HG03439 (cell line): Measurements from ENCODE around the gene MCCC1.
"Not testable (repeated sequence)": the region's sequence is repeated elsewhere in the genome, so short reads cannot be mapped to it uniquely, and the experiment has no call there.

ENCODE experiments used
- ATAC-seq: cut with Tn5 transposase; IDR thresholded peaks from one replicate; pipeline ENCODE4 v1.9.1; 2021; ENCODE audit warnings: mild to moderate bottlenecking, moderate library complexity; ENCODE audit not compliant: unreplicated experiment

MCCC1 gene

DNA sequence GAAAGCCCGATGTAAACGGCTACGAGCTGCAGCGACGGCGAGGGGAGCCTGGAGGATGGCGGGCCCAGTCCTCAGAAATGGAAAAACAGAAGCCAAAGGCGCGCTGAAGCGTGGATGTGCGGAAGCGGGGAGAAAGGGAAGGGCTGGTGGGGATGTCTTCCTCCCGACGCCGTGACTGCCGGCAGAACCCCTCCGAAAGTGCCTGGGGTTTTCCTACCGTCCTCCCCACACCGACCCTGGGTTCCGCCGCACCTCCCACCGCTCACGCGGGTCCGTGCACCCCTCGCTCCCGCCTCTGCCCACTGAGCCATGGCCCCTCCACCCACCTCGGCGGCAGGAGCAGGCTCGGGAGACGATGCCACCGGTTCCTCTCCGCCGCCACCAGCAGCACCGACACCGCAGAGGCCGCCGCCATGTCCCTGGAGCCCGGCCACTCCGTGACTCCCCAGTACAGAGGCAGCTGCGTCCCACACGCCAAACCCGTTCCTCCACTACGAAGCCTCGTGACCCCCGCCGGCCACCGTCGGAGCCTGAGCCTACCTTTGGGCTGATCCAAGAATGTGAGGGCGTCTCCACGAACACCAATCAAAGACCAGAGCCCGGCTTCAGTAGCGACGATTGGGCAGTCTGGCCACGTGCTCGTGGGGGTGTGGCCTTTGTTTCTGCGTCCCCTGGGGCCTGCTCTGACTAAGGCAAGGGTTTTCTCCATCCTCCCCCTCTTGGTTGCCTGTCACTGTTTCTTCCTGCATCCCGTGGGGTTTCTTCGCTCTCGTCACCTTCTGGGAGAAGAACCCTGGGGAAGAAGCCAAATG, at the start of gene MCCC1:
Gene MCCC1, minus strand, starts transcription at position 471 of the 812 bp plus-strand sequence. Its CDS starts 56 bp downstream, at position 415.
- ATAC-seq = peak; percentile 99

DNA sequence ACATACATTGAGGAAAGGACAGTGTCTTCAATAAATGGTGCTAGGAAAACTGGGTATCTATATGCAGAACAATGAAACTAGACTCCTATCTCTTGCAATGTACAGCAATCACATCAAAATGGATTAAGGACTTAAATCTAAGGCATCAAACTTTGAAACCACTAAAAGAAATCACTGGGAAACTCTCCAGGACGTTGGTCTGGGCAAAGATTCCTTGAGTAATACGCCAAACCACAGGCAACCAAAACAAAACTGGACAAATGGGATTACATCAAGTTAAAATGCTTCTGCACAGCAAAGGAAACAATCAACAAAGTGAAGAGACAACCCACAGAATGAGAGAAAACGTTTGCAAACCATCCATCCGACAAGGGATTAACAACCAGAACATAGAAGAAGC, 48.8 kb upstream of the MCCC1 start:
- ATAC-seq = no peak

DNA sequence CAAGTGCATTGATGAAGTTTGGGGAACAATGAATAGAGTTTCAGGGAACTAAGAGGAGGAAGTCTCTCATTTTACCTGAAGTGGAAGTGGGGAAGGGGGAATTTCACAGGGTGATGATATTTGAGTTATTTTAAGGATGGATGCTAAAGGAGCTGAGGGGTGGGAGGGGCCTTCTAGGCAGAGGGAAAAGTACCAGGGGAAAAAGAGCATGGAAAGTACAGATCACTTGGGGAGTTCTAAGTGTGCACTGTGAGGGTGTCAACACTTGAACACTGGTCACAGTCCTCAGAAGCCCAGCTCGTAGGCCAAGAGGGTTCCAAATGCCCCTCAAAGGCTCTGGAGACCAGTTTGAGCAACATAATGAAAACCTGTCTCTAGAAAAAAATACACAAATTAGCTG, 45.1 kb upstream of the MCCC1 start:
- no peak for ATAC-seq

DNA sequence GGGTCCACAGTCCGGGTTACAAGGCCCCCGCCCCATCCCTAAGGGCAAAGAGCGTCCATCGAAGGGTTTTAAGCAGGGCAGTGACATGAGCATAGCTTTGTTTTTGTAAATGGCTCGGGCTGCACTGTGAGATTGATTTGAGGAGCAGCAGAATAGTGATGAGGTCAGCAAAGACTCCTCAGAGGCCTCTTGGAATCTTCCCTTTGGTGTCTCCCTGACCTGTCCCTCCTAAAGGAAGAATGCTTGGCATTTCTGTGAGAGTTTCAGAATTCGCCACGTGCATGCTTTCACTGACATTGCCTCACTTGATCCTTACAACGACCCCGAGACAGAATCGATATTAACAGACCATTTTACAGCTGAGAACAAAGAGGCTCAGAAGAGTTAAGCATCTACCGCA, 42.9 kb upstream of the MCCC1 start:
- no peak for ATAC-seq

DNA sequence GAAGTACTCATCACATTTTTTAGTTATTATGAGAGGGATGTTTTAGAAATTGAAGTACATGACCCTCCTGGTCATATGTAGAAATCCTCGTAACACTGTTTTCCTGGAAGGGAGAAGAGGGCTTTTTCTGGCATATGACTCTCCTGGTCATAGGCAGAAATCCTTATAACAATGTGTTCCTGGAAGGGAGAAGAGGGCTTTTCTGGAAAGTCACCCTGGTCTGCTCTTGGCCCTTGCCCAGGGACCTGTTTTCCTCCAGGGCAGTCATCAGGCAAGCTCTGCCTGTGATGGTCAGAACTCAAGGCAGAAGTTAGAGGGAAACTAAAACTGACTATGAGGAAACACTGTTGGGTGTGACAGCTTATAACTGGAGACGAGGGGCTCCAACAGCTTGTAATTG, 35.5 kb upstream of the MCCC1 start:
- no peak for ATAC-seq

DNA sequence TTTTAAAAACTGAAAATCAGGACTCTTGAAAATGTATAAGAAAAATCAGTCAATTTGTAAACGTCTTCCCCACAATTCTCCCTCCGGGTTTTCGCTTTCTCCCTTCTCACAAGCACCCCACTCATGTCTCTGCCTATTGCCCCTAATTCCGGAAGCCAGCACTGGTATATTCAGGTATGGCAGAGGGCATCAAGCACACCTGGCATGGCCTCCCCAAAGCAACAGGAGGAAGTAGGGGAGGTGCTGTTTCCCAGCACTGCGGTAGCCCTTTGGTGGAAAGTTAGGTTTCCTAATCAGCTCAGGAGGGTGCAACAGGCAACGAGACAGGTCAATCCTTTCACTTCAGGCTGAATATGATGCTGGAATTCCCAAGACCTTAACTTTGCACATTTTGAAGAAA, 33.1 kb upstream of the MCCC1 start:
- no peak for ATAC-seq

DNA sequence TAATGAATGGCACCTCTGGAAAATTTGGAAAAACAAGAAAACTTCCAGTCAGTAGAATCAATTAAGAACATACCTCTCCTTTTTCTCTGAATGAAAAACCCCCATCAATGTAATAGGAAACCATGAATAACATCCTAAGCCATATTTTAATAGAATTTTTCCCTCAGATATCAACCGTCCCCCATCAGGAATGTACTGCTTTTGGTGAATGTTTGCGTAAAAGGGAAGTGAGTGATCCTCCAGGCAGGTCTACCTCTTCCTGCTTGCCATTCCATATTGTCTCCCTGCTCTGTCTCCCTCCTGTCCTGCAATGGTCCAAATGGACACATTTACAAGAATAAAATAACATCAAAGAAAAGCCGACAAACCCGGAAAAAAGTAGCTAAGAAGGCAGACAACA, 32.4 kb upstream of the MCCC1 start:
- ATAC-seq = no peak

DNA sequence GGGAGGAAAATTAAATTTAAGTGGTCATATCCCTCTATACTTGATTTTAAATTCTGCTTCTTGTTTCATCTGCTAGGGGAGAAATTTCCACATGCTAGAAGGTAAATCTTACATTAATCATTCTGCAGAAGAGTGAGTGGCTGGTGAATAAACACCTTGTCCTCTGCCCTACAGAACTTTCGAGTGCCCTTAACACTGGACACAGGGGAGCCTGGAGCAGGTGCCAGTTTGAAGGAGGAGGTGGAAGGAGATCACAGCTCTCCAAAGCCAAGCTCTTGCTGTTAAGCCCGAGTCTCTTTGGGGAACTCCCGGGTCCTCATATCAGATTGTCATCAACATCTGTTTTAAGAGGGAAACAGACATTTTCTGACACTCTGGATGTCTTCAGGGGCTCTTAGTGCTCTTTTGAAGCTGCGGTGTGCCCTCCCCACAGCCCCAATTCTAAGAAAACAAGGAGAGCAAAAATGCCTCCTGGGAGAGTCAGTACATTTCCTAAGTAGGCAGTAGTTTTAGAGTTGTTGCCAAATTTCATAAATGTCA, 32.0 kb upstream of the MCCC1 start:
- no peak for ATAC-seq

DNA sequence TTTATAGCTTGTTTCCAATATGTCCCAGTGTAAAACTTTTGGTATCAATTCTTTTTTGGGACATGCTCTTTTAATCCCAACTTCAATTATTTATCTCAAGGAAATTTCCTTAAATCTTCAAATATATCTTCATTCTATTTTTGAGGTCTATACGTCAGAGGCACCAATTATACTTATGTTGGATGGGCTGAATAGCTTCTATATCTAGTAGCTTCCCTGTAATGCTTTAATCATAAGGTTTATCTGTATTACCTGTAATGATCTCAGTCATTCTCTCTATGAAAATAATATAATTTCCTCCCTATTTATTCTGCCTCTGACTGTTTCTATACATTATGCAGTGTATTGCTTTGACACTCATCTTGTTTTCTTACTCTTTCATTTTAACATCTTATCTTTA, 29.9 kb upstream of the MCCC1 start:
- ATAC-seq = no peak

DNA sequence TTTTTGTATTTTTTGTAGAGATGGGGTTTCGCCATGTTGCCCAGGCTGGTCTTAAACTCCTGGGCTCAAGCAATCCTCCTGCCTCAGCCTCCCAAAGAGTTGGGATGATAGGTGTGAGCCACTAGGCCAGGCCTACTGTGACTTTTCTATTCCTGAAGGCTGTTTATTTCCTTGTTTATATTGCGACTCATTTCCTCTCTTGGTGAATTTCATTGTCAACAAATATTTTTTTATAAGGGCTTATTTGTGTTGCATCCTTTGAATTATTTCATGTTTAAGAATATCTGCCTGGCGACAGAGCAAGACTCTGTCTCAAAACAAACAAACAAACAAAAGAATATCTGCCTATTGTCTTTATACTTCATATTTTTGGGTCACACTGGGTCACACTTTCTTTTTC, 29.4 kb upstream of the MCCC1 start:
- no peak for ATAC-seq

DNA sequence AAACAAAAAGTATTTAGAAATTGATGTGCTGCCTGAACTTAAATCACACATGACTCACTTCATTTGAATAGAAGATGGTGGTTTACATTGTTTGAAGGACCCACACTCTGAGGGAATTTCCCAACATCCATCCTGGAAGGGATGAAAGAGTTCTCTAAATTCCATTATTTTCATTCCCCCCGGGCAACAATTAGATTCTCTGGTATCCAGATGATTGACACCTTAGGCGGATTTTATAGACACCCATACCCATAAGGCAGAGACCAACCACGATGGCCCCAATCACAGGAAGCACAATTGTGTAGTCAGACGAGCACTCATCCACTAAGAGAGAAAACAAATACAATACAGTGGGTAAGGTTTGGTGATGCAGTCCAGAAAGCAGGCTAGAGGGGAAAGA, 24.6 kb upstream of the MCCC1 start:
- no peak for ATAC-seq

DNA sequence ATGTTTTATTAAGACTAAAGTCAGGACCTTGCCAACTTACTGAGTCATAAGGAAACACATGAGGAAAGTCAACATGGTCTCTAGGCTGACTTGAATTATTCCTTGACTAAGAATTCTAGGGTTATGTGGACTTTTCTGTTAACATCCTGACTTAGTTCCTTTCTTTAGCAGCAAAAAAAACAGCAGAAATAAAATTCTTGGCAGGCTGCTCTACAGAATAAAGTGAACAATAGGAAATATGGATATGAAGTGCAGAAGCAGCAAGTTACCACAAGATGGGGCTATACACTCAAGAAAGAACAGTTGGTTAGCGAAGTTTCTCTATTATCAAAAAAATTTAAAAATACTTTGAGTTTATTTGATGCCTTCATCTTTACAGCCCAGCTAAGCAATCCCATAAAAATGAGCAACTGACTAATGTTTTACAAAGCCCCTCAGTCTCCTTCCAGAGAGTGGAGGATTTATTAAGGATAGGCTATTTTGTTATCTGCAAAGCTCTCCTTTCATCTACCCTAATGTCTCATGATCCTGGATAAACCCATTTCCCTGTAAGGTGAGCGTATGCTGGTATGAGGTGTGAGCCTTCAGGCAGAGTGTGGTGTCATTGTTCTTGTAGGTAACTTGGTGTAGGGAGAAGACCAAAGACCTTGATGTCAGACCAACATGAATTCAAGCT, 23.1 kb upstream of the MCCC1 start:
- no peak for ATAC-seq

DNA sequence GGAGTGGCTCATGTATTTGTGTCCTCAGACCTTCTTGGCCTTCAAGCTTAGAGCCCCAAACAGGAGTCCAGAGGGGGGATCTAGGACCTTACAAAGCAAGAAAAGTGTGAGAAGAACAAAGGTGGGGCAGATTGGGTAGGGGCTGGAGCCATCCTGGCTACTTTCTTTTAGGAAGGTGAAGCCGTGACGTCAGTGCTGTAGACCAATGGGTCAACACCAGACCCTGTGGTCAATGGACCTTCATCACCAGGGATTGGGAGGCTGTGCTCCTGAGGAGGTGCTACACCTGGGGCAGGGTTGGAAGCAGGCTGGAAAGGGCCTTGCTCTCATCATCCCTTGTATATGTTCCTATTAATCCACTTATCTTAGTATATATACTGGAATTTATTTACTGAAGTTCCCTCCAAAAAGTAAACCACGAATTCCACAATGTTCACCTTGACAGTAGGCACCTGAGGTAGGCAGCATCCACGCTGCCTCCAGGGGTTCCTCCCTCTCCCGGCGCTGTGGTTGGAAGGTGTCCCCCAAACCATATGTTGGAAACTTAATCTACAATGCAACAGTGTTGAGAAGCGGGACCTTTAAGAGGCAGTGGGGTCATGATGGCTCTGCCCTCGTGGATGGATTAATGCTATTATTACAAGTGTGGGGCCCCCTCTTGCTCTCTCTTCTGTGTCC, 21.4 kb upstream of the MCCC1 start:
- no peak for ATAC-seq

DNA sequence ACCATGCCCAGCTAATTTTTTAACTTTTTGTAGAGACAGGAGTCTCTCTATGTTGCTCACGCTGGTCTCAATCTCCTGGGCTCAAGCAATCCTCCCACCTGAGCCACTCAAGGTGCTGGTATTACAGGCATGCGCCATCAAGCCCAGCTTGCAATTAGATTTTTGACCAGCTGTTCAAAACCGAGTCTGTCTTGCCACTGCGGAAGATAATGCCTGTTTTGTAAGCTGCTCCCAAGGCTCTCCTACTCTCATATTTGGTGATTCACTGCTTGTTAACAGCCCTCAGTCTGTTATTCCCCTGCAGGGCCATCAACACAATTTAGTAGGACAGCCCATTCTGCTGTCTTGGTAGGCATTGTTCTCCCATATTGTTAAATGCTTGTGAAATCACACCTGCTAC, 17.8 kb upstream of the MCCC1 start:
- no peak for ATAC-seq

DNA sequence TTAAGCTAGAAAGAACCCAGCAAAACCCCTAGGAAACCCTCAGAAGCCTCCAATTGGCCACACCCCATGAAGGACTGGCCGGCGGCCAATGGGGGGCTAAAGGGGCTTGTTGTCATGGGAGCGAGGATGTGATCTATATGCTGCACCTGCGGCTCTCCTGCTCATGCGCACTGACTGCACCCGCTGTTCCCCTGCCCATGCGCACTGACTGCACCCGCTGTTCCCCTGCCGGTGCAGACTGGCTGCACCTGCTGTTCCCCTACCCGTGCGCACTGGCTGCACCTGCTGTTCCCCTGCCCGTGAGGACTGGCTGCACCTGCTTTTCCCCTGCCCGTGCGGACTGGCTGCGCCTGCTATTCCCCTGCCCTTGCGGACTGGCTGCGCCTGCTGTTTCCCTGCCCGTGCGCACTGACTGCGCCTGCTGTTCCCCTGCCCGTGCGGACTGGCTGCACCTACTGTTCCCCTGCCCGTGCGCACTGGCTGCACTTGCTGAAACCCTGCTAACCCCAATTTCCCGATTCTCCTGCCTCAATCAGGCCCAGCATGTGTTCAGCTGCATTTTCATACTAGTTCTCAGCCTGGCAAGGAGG, 16.8 kb upstream of the MCCC1 start:
- peak; percentile 87 for ATAC-seq

DNA sequence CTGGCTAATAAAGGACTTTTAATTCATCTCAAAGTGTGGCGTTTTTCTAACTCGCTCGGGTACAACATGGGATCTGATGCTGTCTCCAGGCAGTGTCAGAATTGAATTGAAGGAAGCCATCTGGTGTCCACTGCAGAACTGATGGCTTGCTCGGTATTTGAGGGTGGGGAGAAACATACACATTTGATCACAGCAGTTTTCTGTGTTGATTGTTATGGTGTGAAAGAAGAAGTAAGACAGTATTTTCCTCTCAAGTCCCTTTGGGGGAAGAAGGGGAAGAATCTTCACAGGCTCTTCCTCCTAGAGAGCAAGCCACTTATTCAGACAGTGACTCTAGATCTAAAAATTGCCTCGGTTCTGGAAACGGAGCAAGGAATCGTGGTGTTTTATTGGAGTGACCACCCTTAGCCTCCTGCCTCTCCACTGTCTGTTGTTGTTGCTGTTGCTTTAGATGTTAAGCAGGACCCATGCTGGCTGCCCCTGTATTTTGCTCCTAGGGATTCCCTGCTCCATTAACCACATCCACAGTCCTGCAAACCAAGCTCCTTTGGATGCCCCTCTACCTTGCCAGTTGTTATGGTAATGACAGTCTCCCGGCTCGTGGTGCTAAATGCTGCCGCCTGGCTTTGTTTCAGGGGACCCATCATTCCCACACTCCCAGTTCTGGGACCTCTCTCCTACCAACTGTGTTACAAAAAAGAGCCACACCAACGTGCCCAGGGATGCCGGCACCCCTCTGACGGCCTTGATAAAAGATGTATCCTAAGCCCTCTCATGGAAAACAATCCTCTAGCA, 15.3 kb upstream of the MCCC1 start:
- ATAC-seq = no peak

DNA sequence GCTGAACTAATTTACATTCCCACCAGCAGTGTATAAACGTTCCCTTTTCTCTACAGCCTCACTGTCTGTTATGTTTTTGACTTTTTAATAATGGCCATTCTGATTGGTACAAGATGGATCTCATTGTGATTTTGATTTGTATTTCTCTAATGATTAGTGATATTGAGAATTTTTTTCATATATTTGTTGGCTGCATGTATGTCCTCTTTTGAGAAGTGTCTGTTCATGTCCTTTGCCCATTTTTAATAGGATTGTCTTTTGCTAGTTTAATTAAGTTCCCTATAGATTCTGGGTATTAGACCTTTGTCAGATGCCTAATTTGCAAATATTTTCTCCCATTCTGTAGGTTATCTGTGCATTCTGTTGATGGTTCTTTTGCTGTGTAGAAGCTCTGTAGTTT, 10.6 kb upstream of the MCCC1 start:
- ATAC-seq = not testable (repeated sequence)

DNA sequence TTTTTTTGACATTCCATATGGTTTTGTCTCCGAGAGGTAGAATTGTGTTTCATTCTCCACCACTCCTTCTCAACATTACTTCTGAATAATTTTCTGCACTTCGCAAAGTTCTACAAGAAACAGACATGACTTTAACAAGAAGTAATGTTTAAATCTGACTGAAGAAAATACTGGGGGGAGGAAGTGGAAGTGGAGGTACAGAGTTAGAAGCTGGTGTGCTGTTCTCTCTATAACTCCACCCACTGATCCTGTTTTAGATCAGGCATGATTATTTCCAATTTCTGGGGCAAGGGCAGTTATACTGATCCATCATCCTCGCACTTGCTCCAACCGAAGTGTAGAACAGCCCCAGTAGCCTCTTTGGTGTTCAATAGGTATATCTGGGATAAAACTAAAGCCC, 9.2 kb upstream of the MCCC1 start:
- no peak for ATAC-seq

DNA sequence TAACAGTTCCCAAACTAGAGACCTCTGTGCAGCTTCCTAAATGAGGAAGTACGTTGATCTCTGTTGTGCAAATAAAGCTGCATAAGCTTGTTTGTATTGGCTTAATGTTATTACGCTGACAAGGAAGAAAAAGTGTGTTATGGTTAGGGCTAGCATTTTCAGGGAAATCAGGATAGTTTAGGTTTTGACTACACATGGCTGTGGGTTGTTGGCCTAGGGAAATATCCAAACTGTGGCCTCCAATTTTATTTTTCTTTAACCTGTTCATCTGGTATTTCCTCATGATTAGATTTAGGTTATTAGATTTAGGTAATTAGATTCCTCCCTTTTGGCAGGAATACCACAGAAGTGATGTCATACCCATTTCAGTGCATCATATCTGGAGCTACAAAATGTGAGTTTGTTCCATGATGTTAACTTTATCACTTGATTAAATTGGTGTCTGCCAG, 8.7 kb upstream of the MCCC1 start:
- no peak for ATAC-seq

DNA sequence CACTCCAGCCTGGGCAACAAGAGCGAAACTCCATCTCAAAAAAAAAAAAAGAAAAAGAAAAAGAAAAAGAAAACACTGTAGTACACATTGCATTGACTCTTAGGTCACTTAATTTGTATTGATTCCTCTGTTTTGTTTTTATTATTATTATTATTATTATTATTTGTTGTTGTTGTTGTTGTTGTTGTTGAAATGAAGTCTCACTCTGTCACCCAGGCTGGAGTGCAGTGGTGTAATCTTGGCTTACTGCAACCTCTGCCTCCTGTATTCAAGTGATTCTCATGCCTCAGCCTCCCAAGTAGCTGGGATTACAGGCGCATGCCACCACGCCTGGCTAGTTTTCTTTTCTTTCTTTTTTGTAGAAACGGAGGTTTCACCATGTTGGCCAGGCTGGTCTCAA, 8.1 kb upstream of the MCCC1 start:
- ATAC-seq = not testable (repeated sequence)
